NCI-H2227 treated with DMSO at 0.1 percent for 48 hours (cell line): ENCODE measurements around the gene PYGB.
A peak's percentile ranks its signal among the peaks of the same experiment; 100 is the strongest.

Experiments used
- DNase-seq: peaks from one replicate; lab custom pipeline; 2025; lab: John Stamatoyannopoulos, UW

The PYGB gene

DNA sequence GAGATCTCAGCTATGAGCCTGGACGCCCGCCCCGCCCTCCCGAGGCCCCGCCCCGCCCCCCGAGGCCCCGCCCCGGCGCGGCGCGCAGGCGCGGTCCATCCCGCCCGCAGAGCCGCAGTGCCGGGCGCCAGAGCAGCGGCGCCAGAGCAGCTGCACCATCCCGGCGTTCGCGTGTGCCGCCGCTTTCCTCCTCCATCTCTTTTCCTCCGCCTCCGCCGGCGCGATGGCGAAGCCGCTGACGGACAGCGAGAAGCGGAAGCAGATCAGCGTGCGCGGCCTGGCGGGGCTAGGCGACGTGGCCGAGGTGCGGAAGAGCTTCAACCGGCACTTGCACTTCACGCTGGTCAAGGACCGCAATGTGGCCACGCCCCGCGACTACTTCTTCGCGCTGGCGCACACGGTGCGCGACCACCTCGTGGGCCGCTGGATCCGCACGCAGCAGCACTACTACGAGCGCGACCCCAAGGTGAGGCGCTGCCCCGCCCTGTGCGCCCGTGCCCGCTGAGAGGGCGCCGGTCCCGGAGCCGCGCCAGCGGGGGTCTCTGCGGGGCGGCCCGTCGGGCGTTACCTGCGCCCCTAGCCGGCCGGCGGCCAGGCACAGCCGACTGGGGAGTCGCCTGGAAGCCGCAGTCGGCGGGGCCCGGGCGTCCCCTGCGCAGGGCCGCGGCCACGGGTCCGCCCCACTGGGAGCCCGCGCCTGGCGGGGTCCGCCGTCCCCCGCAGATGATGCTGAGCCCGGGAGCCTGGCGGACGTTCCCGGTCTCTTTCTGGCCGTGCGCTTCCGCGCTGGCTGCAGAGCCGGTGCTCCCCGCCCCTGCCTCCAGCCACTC, at the start of gene PYGB:
TSS of gene PYGB (plus strand) at position 130 of the 830 bp plus-strand sequence. CDS start at position 224, 94 bp downstream.
- peak; percentile 77 for DNase-seq

DNA sequence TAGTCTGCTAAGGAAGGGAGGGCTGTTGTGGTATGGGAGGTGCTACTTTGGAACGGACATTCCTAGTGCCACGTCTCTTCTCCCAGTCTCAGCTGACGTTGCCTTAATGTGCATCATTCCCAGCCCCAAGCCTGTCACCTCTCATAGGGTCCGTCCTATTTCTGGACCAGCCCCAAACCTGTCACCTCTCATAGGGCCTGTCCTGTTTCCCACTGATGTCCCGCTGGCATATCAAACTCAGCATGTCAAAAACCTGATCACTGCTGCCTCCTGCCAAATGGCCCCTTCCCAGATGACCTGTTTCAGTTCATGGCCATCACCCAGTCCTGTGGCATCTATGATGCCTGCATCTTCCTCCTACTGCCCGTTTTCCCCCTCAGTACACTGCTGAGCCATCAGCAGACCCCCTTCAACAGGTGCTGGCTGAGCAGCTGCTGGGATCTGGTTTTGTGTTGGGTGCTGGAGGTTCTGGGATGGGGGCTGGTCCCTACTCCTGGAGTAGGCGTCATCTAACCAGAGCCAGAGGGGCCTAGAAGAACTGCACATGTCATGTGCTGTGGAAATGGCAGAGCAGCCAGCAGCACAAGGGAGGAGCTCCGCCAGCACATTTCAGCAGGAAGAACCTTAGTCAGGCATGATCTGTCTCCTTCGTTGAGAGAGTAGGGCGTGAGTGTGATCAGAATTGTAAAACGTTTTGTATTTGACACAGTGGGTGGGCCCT, 49.1 kb upstream of the PYGB start:
- no peak for DNase-seq

DNA sequence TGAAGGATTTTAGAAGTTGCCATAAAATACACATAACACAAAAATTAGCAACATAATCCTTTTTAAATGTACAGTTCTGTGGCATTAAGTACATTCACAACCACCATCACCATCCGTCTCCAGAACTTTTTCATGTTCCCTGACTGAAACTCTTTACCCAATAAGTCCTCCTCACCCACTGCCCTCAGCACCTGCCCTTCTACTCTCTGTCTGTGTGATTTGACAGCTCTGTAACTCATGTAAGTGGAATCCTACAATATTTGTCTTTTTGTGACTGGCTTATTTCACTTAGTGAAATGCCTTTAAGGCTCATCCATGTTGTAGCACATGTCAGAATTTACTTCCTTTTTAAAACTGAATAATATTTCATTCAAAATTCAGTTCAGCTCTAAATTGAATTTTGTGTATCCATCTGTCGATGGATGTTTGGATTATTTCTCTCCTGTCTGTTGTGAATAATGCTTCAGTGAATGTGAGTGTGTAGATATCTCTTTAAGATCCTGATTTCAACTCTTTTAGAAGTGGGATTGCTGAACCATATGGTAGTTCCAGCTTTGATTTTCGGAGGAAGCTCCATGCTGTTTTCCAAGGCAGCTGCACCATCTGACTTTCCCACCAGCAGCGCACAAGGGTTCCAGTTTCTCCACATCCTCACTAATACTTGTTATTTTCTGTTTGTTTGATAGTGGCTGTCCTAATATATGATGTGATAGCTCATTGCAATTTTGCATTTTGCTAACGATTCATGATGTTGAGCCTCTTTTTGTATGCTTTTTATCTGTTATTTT, 48.2 kb upstream of the PYGB start:
- DNase-seq, result no peak

DNA sequence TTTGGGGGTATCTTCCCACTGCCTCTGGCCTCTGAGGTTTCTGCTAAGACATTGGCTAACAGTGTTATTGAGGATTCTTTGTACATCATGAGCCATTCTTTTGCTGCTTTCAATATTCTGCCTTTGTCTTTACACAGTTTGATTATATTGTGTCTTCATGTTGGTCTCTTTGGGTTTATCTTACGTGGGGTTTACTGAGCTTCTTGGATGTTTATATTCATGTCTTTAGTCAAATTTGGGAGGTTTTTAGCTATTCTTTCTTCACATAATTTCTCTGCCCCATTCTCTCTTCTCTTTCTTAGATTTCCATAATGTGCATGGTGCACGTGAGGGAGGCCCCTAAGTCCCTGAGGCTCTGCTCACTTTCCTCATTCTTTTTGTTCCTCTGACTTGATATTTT, 44.8 kb upstream of the PYGB start:
- no peak for DNase-seq

DNA sequence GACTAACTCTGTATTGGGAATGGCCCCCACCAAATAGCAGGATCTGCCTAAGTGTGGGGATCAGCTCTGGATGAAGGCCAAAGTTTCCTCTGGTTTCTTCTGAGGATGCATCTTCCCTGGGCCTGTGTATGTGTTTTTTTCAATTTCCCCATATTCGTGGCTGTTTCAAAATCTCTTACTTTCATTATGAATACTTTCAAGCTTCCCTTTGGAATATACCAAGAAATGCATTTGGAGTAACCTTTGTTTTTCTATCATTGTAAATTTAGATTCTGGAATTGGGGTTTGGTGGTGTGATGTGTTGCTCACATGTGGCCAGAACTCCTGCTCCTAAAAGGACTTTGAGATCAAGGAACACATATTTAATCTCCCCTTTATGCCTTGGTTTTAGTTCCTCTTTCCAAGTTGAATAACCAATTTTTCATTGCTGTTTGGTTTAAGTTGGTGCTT, 44.0 kb upstream of the PYGB start:
- no peak for DNase-seq

DNA sequence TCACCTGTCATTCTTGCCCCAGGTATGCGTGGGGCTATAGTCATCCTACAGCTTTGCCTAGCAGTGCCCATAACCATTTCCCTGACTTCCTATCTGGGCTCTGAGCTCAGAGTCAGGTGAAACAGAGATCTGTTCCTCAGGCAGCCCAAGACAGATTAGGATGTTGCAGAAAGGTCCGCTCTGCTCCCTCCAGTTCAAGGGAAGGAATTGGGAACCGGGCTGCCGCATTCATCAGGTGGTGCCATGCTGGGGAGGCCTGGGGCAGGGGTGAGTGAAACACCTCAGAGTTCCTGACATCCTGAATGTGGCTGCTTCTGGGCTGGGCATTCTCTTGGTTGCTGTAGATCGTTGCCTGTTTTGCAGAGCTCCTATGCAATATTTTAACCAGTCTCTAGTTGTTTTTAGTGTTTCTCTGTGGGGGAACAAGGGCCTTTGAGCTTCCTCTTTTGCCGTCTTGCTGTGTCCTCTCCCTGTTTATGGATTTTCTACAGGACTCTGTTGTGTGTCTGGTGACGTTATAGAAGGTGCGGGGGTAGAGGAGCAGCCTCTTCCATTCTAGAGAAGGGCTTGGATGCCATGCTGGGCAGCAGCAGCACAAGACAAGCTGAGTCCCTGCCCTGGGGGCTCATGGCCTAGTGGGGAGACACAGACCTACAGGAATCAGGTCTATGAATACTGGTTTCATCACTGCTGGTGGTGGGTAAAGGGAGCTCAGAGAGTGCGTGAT, 43.2 kb upstream of the PYGB start:
- no peak for DNase-seq

DNA sequence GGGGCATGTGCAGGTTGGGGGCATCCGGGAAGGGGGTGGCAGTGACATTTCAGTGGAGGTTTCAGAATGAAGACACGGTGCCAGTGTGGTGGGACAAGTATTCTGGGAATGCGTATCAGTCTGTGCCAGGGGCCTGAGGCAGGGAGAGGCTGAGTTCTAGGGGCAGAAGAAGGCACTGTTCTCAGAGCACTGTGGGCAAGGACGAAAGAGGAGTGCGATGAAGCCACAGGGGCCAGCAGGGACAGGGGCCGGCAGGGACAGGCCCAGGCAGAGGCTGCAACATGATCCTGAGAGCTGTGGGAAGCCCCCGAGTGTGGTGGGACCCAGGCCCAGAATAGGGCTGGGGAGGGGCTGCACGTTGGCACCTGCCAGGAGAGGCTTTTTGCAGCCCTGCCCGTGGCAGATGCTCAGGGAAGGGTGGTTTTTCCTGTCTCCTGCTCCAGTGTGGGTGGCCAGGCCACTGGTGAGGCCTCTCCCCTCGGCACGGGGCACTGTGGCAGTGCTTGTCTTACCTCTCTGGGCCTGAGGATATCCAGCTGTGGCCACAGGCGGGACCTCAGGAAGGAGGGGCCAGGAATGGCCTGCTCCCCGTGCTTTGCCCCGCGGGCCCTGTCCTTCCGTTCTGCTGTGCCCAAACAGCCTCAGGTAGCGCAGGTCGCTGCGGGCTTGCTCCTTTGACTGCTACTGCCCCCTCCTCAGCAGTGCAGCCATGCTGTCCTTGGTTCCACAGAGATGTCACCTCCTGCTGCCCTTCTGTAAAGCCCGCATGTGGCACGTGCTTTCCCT, 42.4 kb upstream of the PYGB start:
- DNase-seq, result no peak

DNA sequence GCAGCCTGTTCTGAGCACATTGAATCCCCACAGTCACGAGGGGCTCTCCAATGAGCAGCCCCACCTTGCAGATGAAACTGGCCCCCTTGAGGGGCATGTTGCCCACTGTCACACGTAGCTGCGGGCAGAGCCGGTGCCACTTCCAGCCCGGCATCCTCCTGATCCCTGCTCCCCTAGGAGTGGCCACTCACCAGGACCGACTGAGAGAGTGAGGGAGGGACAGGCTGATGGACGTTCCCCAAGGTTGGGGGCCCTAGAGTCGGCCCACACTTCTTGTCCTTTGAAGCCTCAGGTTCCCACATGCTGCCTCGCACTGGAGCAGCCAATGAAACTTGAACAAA, 41.9 kb upstream of the PYGB start:
- no peak for DNase-seq

DNA sequence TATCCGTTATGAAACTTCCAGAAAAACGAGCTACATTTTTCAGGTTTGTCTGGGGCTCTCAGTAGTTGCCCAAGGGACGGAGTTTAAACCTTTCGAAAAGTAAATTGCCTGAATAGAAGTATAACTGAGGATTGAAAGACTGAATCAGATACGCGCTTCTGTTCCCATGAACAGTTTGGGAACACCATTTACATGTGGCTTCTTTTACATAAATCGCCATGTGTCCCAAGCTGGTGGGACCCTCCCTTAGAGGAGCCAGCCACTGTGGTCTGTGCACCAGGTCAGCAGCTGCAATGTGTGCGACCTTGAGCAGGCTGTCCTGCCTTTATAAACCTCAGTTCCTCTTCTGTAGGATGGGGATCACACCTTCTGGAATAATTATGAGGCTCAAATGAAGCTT, 41.3 kb upstream of the PYGB start:
- no peak for DNase-seq

DNA sequence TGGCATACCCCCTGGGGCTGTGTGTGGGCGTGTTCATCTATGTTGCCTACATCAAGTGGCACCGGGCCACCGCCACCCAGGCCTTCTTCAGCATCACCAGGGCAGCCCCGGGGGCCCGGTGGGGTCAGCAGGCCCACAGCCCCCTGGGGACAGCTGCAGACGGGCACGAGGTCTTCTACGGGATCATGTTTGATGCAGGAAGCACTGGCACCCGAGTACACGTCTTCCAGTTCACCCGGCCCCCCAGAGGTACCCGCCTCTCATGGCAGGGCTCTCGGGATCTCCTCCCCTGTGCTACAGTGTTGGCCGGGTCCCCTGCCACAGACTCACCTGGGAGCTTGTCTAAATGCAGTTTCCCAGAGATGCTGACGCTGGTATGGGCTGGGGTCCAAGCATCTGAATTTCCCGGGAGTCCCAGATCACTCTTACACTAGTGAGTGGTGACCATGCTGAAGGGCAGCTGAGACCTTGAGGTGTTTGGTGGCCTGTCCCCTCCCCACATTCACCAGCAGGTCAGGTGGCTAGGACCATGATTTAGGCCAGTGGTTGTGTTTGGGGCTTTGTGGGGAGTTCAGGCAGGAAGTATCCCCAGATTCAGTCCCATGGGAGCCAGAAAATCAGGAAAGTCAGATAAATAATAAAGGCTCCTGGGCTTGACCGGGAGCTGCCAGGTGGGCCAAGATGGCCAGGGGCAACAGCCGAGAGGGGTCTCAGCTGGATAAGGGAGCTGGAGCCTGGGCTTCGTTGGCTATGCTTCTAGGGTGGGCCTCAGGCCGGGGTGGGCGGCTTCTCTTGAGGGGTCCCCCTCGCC, 40.5 kb upstream of the PYGB start:
- DNase-seq, result no peak

DNA sequence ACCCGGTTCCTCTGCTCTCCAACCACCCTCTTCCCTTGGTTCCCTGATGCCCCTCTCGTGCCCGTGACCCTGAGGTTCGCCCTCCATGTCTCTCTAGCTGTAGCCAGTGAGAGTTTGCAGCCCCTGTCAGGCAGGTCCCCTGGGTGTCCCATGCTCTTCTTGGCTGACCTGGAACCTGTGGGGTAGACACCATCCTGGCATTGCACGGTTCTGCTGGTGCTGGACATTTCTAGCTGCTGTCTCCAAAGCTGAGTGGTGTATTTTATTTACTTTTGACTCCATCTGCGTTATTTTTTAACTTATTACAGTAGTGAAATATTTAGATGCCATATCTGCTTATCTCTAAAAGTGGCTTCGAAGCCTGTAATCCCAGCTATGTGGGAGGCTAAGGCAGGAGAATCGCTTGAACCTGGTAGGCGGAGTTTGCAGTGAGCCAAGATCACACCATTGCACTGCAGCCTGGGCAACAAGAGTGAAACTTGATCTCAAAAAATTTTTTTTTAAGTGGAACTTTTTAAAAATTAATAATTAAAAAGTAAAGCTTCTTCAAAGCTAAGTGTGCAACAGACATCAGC, 39.8 kb upstream of the PYGB start:
- DNase-seq, result no peak

DNA sequence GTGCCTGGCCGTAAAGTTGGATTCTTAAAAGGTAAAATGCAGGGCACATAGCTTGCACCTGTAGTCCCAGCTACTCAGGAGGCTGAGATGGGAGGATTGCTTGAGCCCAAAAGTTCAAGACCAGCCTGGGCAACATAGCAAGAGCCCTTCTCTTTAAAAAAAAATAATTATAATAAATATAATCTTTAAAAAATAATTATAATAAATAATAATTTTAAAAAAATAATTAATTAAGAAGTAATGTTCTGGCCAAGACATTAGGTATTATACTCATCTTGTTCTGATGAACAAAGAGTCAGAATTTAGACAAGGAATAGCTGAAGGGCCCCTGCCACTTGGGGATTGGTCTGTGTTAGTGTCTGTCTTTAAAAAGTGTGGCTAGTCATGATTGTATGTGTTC, 38.5 kb upstream of the PYGB start:
- DNase-seq, result no peak

DNA sequence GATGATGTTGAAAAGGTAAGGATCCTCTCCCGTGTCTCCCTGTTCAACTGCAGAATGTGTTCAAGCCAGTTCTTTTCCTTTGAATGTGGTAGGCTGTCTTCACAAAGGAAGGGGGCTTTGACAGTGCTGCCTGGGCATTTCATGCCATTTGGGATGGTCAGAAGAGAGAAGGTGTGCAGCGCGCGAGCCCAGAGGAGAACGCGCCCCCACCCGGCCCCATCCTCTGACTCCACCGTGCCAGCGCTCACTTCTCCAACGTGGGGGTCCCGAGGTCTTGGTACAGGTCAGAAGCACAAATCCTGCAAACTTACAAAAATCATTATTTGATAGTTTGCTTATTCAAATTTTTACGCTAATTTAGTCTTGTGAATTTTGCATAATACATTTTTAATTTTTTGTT, 38.0 kb upstream of the PYGB start:
- DNase-seq, result no peak

DNA sequence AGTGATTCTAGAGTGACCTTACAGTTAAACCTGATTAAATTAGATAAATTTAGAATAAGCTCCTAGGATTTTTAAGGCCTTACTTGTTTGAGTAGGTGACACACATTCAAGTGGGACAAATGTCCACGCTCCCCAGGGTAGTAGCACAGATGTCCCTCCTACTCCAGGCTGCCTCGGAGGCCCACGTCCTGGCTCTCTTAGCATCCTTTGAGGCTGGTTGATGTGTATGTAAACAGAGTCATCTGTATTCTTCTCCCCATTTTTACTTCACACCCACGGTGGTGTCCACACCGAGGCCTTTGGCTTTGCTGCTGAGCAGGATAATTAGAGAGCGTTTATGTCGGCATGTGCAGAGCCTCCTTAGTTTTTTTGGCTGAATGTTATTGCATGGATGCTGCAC, 36.6 kb upstream of the PYGB start:
- no peak for DNase-seq

DNA sequence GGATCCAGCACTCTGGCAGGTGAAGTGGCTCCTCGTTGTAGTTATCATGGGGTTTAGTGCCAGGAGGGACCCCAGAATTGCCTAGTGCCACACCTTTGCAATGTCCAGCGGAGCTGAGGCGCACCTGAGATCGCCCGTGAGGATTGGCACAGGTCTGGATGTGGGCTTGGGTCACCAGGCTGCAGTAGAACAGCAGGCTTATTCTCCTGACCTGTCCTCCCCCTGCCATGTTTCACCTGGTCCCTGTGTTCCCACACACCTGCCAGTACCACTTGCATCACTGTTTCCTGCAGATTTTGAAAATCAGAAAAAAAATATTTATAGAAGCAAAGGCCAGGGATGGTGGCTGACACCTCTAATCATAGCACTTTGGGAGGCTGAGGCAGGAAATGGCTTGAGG, 35.6 kb upstream of the PYGB start:
- no peak for DNase-seq

DNA sequence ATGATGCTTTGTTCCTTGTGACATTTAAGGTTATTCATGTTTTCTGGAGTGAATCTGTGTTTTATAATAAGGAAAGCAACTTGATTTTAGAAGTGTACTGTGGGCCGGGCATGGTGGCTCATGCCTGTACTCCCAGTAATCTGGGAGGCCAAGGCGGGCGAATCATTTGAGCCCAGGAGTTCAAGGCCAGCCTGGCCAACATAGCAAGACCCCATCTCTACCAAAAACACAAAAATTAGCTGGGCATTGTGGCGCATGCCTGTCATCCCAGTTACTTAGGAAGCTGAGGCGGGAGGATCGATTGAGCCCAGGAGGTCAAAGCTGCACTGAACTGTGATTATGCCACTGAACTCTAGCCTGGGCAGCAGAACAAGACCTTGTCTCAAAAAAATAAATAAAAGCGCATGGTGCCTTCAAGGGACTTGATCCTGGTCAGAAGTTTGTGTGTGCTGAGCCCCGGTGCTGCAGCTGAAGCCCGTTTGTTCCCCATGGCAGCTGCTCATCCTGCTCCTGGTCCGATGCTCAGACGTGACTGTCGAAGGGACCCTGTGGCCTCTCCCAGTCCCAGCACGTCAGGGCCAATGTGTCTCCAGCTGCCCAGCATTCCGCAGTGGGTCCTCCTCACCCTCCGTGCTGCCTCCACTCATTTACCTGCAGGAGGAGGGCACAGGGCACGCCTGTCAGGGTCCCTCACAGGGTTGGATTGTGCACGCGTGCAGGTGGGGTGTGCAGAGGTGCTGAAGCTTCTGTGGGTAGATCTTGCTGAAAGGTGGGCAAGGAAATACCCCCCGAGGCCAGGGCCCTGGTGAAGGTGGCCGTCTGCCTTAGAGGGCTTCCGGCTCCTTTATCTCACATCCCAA, 34.1 kb upstream of the PYGB start:
- no peak for DNase-seq

DNA sequence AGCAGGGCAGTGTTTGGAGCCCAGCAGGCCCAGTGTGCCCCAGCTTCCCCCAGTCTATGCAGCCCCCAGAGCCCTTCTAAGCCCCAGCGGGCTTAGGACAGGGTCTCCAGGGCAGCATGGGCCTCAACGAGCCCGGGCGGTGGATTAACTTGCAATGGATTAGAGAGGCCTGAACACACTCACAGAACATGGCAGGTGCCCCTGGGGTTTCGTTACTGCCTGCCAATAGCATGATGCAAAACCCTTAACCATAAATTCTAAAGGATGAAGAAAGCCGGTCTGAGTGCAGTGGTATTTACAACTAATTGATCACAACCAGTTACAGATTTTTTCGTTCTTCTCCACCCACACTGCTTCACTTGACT, 33.5 kb upstream of the PYGB start:
- DNase-seq, result no peak

DNA sequence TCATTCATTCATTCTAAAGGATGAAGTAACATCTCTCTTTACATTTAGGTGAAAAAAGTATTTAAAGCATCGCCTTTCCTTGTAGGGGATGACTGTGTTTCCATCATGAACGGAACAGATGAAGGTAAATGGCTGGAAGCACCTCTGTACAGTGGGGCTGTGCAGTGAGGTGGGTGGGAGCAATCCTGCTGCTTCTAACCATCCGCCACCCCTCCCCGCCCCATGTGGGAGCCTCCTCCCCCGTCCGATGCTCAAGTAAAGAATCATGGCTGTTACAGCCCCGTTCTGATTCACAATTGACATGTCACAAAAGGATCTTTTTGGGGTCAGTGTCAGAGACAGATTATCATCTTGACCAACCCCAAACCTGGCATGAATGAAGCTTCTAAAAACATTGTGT, 33.1 kb upstream of the PYGB start:
- no peak for DNase-seq

DNA sequence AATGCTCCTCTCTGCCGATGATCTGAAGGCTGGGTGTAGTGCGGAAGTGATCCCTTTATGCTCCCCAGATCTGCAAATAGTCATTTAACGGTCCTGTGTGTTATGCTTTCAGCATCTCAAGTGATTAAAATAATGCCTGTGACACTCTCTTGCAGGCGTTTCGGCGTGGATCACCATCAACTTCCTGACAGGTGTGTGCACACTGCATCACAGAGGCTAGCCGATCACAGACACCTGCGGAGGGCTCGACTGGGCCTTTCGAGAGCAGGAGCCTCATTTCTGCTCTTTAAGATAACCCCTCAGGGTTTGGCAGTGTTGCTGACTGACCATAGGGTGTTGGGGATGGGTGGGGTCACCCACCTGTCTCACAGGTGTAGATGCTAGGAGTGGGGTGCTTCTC, 32.4 kb upstream of the PYGB start:
- no peak for DNase-seq
